Glomerular endothelial cell (primary cell): ENCODE data around the gene RASA3. TPM values are rescaled to one million over a fixed set of nuclear protein-coding genes. Genes with fewer than 3 reads are reported as not detected.
"Not testable (repeated sequence)": the region's sequence is repeated elsewhere in the genome, so short reads cannot be mapped to it uniquely, and the experiment has no call there.

Experiments used
- DNase-seq: peaks from one replicate; pipeline ENCODE4 v3.0.0-alpha.2; 2011; ENCODE audit warnings: low read depth, low spot score; ENCODE audit errors: extremely low read depth
- total RNA-seq: library from RNA; depleted of rRNA; stranded (reverse); fragments of >200 nt; gene quantifications from 2 replicates; pipeline ENCODE4 v1.2.3, GENCODE V29; 2015

Gene RASA3
- total RNA-seq, 1 donor from 2014 or later = 73.2 TPM

- no peak for DNase-seq
Observed at GRCh38 chr13:114157869-114158495, 25.6 kb upstream of the RASA3 start.

GRCh38 chr13:114155926-114156883 is 23.8 kb upstream of the RASA3 start:
- no peak for DNase-seq

GRCh38 chr13:114155320-114155719 is 22.9 kb upstream of the RASA3 start:
- no peak for DNase-seq

- no peak for DNase-seq
Observed at GRCh38 chr13:114154476-114154875, 22.1 kb upstream of the RASA3 start.

- no peak for DNase-seq
Observed at GRCh38 chr13:114153485-114154080, 21.2 kb upstream of the RASA3 start.

GRCh38 chr13:114152831-114153371 is 20.5 kb upstream of the RASA3 start:
- no peak for DNase-seq

- no peak for DNase-seq
Observed at GRCh38 chr13:114152285-114152645, 19.8 kb upstream of the RASA3 start.

GRCh38 chr13:114151565-114152284 is 19.3 kb upstream of the RASA3 start:
- DNase-seq = no peak

- DNase-seq = no peak
Observed at GRCh38 chr13:114151031-114151430, 18.6 kb upstream of the RASA3 start.

- no peak for DNase-seq
Observed at GRCh38 chr13:114149774-114150740, 17.6 kb upstream of the RASA3 start.

- DNase-seq = not testable (repeated sequence)
Observed at GRCh38 chr13:114148886-114149285, 16.5 kb upstream of the RASA3 start.

- no peak for DNase-seq
Observed at GRCh38 chr13:114148521-114148855, 16.1 kb upstream of the RASA3 start.

- no peak for DNase-seq
Observed at GRCh38 chr13:114147803-114148520, 15.5 kb upstream of the RASA3 start.

GRCh38 chr13:114146629-114147028 is 14.2 kb upstream of the RASA3 start:
- no peak for DNase-seq

- no peak for DNase-seq
Observed at GRCh38 chr13:114146173-114146572, 13.8 kb upstream of the RASA3 start.

- DNase-seq = no peak
Observed at GRCh38 chr13:114145722-114146121, 13.3 kb upstream of the RASA3 start.

- DNase-seq = no peak
Observed at GRCh38 chr13:114145256-114145655, 12.8 kb upstream of the RASA3 start.

- no peak for DNase-seq
Observed at GRCh38 chr13:114144606-114145244, 12.3 kb upstream of the RASA3 start.
